NCI-H1436 (cell line): ENCODE data around the gene COMT.
"Not testable (repeated sequence)": the region's sequence is repeated elsewhere in the genome, so short reads cannot be mapped to it uniquely, and the experiment has no call there.

Experiments
- DNase-seq: peaks from one replicate; lab custom pipeline; 2025; lab: John Stamatoyannopoulos, UW

Gene COMT

GRCh38 chr22:19929586-19930550 is 11.7 kb upstream of the COMT start:
- no peak for DNase-seq

- DNase-seq: no peak
These were observed 10.8 kb upstream of the COMT start for GRCh38 chr22:19930551-19931486.

GRCh38 chr22:19931514-19931913 is 10.1 kb upstream of the COMT start:
- no peak for DNase-seq

- no peak for DNase-seq
These were observed 9.0 kb upstream of the COMT start for GRCh38 chr22:19932367-19933206.

- DNase-seq: no peak
These were observed 8.0 kb upstream of the COMT start for GRCh38 chr22:19933341-19934241.

GRCh38 chr22:19935123-19935718 is 6.4 kb upstream of the COMT start:
- DNase-seq: not testable (repeated sequence)

- DNase-seq: no peak
These were observed 5.1 kb upstream of the COMT start for GRCh38 chr22:19936513-19936912.

- DNase-seq: no peak
These were observed 3.7 kb upstream of the COMT start for GRCh38 chr22:19937616-19938473.

GRCh38 chr22:19940536-19941364 is 822 bp upstream of the COMT start:
- DNase-seq: no peak

GRCh38 chr22:19942157-19943081 is 847 bp downstream of the COMT start:
- DNase-seq: no peak

- no peak for DNase-seq
These were observed 1.8 kb downstream of the COMT start for GRCh38 chr22:19943082-19944026.

- no peak for DNase-seq
These were observed 6.6 kb downstream of the COMT start for GRCh38 chr22:19948057-19948760.

- DNase-seq: no peak
These were observed 9.8 kb downstream of the COMT start for GRCh38 chr22:19951346-19951745.

- DNase-seq: no peak
These were observed 13.9 kb downstream of the COMT start for GRCh38 chr22:19955241-19956128.
